Activated T-cell treated with anti-CD3 and anti-CD28 coated beads, Interleukin-2, amount 50 U/mL, for 48 hours (primary cell): ENCODE results near the gene AMBP.
A peak's percentile ranks its signal among the peaks of the same experiment; 100 is the strongest.
"Not testable (repeated sequence)": the region's sequence is repeated elsewhere in the genome, so short reads cannot be mapped to it uniquely, and the experiment has no call there.

Experiments
- DNase-seq, 2 experiments: peaks; one replicate each; pipeline ENCODE4 v3.0.0-alpha.2; 2020

Gene AMBP

GRCh38 chr9:114050226-114050568 lies 27.9 kb downstream of the AMBP start:
- DNase-seq: no peak

- DNase-seq: no peak
These were observed 28.5 kb downstream of the AMBP start for GRCh38 chr9:114049441-114050225.

- DNase-seq: no peak
These were observed 29.3 kb downstream of the AMBP start for GRCh38 chr9:114048533-114049415.

- DNase-seq: peak in 1 of 2 experiments; percentile 8
These were observed 30.4 kb downstream of the AMBP start for GRCh38 chr9:114047717-114048116.

DNA sequence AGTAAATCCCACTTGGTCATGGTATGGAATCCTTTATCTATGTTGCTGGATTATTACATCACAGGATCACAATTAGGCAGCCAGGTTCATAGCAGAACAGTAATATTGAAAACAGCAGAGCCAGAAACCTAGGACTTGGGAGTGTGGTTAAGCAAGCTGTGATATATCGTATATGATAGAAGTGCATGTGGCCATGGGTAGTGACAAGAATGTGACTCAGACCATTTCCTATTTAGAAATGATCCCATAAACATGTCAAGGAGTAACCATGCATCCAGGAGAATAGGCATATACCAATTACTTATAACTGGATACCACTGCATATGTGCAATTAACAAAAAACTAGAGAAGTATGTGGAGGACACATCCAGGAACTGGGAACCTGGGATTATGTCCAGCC lies 31.2 kb downstream of the AMBP start:
- DNase-seq: no peak

DNA sequence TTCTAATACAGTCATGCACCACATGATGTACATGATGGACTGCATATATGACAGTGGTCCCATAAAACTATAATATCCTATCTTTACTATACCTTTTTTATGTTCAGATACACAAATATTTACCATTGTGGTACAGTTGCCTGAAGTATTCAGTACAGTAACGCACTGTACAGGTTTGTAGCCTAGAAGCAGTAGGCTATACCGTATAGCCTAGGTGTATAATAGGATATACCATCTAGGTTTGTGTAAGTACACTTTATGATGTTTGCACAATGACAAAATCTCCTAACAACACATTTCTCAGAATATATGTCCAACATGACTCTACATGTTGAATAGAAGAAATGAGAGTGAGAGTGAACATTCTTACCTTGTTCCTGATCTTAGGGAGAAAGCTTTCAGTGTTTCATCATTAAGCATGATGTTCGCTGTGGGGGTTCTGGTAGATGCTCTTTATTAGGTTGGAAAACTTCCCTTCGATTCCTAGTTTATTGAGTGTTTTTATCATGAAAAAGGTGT lies 31.8 kb downstream of the AMBP start:
- DNase-seq: no peak

GRCh38 chr9:114043660-114044059 lies 34.4 kb downstream of the AMBP start:
- DNase-seq: not testable (repeated sequence)

- no peak for DNase-seq
These were observed 38.6 kb downstream of the AMBP start for GRCh38 chr9:114039484-114039883.

DNA sequence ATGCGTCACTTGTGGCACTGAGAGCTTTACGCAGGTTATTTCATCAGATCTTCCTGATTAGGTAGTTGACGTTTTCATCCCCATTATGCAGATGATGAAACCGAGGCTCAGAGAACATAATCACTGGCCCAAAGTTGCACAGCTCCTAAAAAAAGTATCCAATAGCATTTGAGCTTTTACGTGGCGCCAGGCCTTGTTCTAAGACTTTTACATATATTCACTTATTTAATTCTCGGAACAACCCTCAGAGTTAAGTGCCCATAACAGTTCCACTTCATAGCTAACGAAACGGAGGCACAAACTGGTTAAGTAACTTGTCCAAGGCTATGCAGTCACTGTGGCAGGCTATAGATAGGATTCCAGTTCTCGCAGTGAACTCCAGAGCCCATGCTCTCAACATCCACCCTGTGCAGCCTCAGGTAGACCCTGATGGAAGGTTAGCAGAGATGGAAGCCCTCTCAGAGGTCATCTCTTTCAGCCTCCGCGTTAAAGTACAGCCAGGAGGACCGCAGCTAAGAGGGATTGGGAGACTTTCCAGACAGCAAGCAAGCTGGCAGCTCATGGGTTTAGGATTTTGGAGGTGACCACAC lies 39.3 kb downstream of the AMBP start:
- DNase-seq: no peak

GRCh38 chr9:114037961-114038723 lies 40.0 kb downstream of the AMBP start:
- DNase-seq: peak in 1 of 2 experiments; percentile 3

GRCh38 chr9:114037249-114037648 lies 40.9 kb downstream of the AMBP start:
- no peak for DNase-seq

GRCh38 chr9:114035845-114036801 lies 42.0 kb downstream of the AMBP start:
- no peak for DNase-seq

DNA sequence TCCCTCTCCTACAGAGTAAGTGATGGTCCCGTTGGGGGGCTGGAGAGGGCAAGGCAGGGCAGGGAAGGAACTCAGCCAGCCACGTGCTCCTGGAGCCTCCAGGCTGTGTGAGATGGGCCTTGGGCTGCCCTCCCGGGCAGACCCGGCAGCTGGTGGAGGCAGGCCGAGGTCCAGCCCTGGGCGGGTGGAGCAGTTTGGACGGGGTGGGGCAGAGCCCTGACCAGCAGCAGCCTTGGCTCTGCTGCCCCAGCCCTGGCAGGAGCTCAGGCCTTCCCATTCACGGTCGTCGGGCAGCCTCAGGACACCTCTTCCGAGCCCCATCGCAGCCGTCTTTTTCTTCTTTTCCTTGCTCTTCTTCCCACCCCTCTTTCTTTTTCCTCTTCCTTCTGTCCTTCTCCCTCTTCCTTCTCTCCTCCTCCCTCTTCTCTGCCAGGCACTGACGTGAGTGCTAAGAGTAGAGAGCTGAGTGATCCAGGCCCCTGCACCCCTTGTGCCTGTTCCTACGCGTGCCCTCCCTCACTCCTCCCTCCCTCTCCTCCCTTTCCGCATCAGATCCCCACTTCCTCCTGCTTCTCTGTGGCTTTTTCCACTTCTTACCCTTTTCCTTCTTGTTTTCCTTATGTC lies 42.8 kb downstream of the AMBP start:
- peak in 1 of 2 experiments; percentile 9 for DNase-seq

GRCh38 chr9:114034661-114035062 lies 43.4 kb downstream of the AMBP start:
- peak in 1 of 2 experiments; percentile 7 for DNase-seq

- peak in 1 of 2 experiments; percentile 2 for DNase-seq
These were observed 43.9 kb downstream of the AMBP start for GRCh38 chr9:114034196-114034595.

- peak in 1 of 2 experiments; percentile 27 for DNase-seq
These were observed 44.5 kb downstream of the AMBP start for GRCh38 chr9:114033397-114034103.

DNA sequence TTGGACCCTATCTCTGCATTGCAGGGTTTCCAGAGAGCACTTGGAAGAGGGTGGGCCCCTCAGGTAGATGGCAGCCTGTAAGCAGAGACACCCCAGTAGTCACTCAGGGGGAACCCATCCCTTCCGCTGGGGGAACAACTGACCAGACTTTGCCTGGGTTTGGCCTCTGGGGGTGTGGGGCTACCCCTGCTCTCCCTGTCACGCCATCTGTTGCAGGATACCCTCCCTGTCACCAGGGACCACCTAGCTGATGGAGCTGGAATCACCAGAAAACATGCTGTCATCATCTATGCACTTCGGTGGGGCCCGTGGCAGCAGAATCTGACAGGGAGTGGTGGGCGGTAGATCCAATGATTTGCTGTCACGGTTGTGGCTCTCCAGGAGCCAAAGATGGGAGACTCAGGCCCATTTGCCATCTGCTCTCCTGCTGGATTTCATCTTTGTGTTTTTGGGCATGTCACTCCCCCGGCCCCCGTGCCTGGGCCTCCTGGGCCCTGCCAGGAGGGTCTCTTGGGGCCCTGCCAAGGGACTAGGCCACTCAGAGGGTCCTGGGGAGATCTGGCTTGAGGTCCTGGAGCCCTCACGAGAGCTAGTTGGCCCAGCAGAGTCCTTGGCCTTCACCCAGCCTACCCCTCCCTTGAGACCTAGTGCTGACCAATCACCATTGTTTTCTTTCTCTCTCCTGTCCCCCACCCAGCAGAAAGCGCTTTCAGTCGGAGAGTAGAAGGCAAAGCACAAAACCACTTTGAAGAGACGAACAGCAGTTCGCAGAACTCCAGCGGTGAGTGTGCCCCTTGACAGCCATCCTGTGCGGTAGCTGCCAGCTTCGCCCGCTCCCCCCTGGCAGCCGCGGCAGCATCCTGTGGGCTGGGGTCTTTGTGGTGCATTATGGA lies 45.9 kb downstream of the AMBP start:
- DNase-seq: peak in 1 of 2 experiments; percentile 7

- no peak for DNase-seq
These were observed 47.0 kb downstream of the AMBP start for GRCh38 chr9:114031037-114031630.

GRCh38 chr9:114030364-114030763 lies 47.7 kb downstream of the AMBP start:
- peak in 1 of 2 experiments; percentile 3 for DNase-seq
